Gastroesophageal sphincter (tissue), 4 donors: ENCODE data around the gene TSPAN9. TPM values are rescaled to one million over a fixed set of nuclear protein-coding genes. Genes with fewer than 3 reads are reported as not detected.

Experiments used
- ATAC-seq: fragments of 150-250 bp; one replicate; pipeline ENCODE4 v1.9.1; 2016; ENCODE audit warnings: mild to moderate bottlenecking, moderate library complexity
- H3K27ac ChIP-seq, 4 donors: fragments of 200-600 bp; sonication (generic) in 3 of 4; 1 replicate in 3 of 4; 2 replicates in 1 of 4; pipeline ENCODE4 v1.5.1; 2016 to 2019
- H3K27me3 ChIP-seq: fragments of 200-600 bp; sonication (generic); one replicate; pipeline ENCODE4 v1.5.1; 2019
- H3K36me3 ChIP-seq, 2 donors: fragments of 200-600 bp; sonication (generic); one replicate each; pipeline ENCODE4 v1.5.1; 2019; ENCODE audit warnings: control low read depth in 1 of 2
- H3K4me1 ChIP-seq, 3 donors: fragments of 200-600 bp; sonication (generic); 1 replicate in 2 of 3; 2 replicates in 1 of 3; pipeline ENCODE4 v1.5.1; 2016 to 2019; ENCODE audit warnings: control low read depth in 2 of 3
- H3K4me3 ChIP-seq, 2 donors: fragments of 200-600 bp; sonication (generic); one replicate each; pipeline ENCODE4 v1.5.1; 2019; ENCODE audit warnings: mild to moderate bottlenecking in 1 of 2, moderate library complexity in 1 of 2
- H3K9me3 ChIP-seq, 3 donors: fragments of 200-600 bp; sonication (generic); one replicate each; pipeline ENCODE4 v1.5.1; 2017 to 2019; ENCODE audit warnings: control low read depth in 2 of 3
- EP300 ChIP-seq: sonication (generic); formaldehyde crosslinking; IDR thresholded peaks from one replicate; pipeline ENCODE4 v1.6.1; 2017; ENCODE audit warnings: antibody characterized with exemption, mild to moderate bottlenecking
- POLR2A ChIP-seq, 2 donors: fragments of 450-650 bp; IDR thresholded peaks; one replicate each; pipeline ENCODE4 v1.6.1; 2017; ENCODE audit warnings: antibody characterized with exemption in 2 of 2, mild to moderate bottlenecking in 2 of 2, moderate library complexity in 1 of 2
- POLR2AphosphoS5 ChIP-seq: sonication (generic); formaldehyde crosslinking; IDR thresholded peaks from one replicate; pipeline ENCODE4 v1.6.1; 2017; ENCODE audit warnings: antibody characterized with exemption
- WGBS, 2 donors: methylation state at CpG; one replicate each; pipeline ENCODE4 v1.1.5; 2018; ENCODE audit warnings: low coverage in 1 of 2; 5-methylcytosine and 5-hydroxymethylcytosine counted together
- total RNA-seq, 4 donors: library from RNA; depleted of rRNA; stranded (reverse); fragments of >200 nt; gene quantifications; one replicate each; pipeline ENCODE4 v1.1.0, GENCODE V29; 2016
- TF ChIP-seq, protein P1 (sequence below), 4 experiments: fragments of 200-600 bp in 2 of 4; fragments of 450-650 bp in 2 of 4; sonication (generic) in 1 of 4; IDR thresholded peaks; one replicate each; pipeline ENCODE4 v1.5.1; 2017 to 2019; ENCODE audit warnings: antibody characterized with exemption in 4 of 4, mild to moderate bottlenecking in 2 of 4, moderate library complexity in 2 of 4

TSPAN9 gene
- total RNA-seq, 4 donors from 2014 or later = 19.5 to 30.2 (median 26.0) TPM

DNA sequence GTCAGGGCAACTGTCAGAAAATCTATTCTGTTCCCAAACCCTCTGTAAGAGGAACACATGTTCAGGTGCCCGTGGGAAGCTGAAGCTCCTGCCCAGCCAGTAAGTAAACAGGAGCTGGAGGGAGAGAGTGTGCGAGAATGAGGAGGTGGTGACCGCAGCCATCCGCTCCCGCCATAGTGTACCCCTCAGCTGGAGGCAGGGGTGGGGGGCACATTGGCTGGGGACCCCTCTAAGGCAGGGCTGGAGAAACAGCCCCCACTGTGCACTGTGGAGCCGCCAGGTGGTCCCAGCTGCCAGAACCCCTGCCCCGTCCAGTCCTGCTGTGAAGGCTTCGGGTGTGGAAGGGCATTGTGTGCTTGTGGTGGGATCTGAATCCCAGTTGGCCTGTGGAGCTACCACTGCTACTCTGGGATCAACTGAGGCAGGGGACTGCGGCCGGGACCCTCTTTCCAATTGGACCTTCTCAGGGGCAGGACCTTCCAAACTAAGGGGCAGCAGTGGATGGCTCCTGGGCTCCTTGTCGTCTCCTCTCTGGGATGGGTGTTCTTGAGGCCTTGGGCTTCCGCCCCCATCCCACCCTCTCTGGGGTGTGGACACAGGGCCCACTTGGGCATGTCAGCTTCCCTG is 59.6 kb downstream of the TSPAN9 start:
- ATAC-seq = no peak
- Histone ChIP-seq H3K27ac (peak overlapping the region in 1 of 4 donors; percentile 4), H3K4me3 (no peak overlapping the region), H3K9me3 (no peaks in the 10 kb centered on the region), H3K4me1 (peaks cover 0 to 63% (median 25%) of the 10 kb centered on the region in 3 donors), H3K36me3 (no peaks in the 10 kb centered on the region), H3K27me3 (no peaks in the 10 kb centered on the region)
- 100% methylated on average over 1 to 2 of the region's 12 CpGs for WGBS, 2 donors
- TF ChIP-seq EP300 = no peak
- TF ChIP-seq, protein P1, sequence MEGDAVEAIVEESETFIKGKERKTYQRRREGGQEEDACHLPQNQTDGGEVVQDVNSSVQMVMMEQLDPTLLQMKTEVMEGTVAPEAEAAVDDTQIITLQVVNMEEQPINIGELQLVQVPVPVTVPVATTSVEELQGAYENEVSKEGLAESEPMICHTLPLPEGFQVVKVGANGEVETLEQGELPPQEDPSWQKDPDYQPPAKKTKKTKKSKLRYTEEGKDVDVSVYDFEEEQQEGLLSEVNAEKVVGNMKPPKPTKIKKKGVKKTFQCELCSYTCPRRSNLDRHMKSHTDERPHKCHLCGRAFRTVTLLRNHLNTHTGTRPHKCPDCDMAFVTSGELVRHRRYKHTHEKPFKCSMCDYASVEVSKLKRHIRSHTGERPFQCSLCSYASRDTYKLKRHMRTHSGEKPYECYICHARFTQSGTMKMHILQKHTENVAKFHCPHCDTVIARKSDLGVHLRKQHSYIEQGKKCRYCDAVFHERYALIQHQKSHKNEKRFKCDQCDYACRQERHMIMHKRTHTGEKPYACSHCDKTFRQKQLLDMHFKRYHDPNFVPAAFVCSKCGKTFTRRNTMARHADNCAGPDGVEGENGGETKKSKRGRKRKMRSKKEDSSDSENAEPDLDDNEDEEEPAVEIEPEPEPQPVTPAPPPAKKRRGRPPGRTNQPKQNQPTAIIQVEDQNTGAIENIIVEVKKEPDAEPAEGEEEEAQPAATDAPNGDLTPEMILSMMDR (IDR thresholded peaks at IDR 0.05) = no peak

DNA sequence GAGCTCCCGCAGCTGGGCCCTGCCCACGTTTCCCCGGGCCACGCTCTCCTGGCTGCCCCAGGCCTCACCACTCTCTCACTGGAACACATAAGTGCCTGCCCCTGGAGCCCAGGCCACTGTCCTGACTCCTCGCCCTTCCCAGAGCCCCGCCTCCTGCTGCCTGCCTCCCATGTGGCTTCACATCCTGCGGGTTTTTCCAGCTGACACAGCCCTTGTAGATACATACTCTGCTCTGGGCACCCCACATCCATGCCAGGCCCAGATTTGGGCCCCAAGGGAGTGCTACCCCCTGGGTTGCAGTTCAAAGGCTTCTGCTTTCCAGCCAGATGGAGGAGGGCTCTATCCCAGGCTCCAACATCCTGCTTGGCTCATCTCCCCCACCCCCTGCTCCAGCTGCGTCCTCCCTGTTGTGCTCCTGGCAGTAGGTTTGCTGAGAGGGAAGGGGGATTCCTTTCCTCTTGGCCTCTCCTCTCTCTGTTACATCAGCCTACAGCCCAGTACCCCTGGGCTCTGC is 60.1 kb downstream of the TSPAN9 start:
- Histone ChIP-seq H3K27ac (peak overlapping the region in 1 of 4 donors; percentile 4), H3K36me3 (no peaks in the 10 kb centered on the region), H3K27me3 (no peaks in the 10 kb centered on the region), H3K4me1 (peaks cover 0 to 58% (median 24%) of the 10 kb centered on the region in 3 donors), H3K4me3 (no peak overlapping the region), H3K9me3 (no peaks in the 10 kb centered on the region)
- TF ChIP-seq POLR2AphosphoS5 = no peak
- ATAC-seq = peak; percentile 34
- WGBS, 2 donors = 5% methylated on average over 3 of the region's 8 CpGs; no CpG with 5 or more reads in 1 of the 2 donors

DNA sequence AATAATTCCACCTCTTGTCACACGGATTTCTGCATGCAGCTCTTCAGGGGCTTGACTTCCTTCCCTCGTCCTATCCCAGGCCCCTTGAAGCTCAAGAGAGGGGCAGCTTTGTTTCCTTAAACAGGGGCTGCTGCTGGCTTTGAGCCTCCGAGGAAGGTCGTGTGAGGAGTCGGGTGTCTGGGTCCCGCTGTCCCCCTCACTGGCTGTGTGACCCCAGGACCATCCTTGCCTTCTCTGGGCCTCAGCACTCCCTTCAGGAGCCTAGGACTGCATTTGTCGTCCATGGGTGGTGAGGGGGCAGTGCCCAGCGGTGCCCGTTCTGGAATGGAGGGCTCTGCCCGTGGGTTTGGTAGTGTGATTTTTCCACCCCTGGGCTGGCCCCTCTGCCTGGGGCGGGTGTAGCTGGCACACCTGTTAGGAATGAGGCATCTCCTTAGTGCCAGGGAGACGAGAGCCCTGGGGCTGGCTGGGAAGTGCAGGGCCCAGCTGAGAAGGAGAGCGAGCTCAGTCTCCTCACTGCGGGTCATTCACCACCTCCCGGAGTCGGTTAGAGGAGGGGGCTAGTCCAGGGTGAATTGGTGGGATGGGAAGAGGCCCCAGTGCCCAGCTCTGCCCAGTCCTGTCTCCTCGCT is 60.8 kb downstream of the TSPAN9 start:
- Histone ChIP-seq H3K4me3 (no peak overlapping the region), H3K27ac (peak overlapping the region in 1 of 4 donors; percentile 4), H3K36me3 (no peaks in the 10 kb centered on the region), H3K9me3 (no peaks in the 10 kb centered on the region), H3K4me1 (peaks cover 0 to 51% (median 18%) of the 10 kb centered on the region in 3 donors), H3K27me3 (no peaks in the 10 kb centered on the region)
- no peak for ATAC-seq
- 90% methylated on average over 2 of the region's 17 CpGs; no CpG with 5 or more reads in 1 of the 2 donors for WGBS, 2 donors
- no peak for TF ChIP-seq POLR2AphosphoS5
- TF ChIP-seq POLR2A (IDR thresholded peaks at IDR 0.05) = no peak

DNA sequence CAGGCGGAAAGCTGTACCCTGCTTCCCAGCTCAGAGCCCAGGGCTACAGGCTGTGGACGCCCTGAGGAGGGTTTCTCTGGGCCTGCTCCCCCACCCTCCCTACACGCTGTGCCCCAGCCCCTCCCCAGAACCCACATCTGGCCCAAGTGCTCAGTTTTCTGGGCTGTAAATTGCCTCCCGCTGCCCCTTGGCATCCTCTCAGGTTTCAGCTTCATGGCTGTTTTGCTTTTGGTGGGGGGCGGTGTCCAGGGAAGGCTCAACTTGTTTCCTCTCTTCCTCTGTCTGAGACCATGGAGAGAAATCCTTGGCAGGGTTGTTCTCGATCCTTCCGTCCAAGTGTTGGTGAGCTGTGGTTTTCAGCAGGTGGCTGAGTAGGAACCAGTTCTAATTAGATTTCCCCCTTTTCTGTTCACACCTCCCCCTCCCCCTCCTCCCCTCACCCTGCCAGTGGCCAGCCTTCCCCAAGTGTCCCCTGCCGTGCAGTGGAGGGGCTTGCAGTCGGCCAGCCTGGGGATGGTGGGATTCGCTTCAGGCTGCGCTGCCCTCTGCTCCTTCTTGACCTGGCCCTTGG is 61.8 kb downstream of the TSPAN9 start:
- no peak for ATAC-seq
- H3K4me3 ChIP-seq = no peak overlapping the region
- peaks cover 0 to 41% (median 9%) of the 10 kb centered on the region in 3 donors for H3K4me1 ChIP-seq
- H3K36me3 ChIP-seq = no peaks in the 10 kb centered on the region
- 40 to 83% methylated on average over 3 to 6 of the region's 11 CpGs for WGBS, 2 donors
- TF ChIP-seq, protein P1 (IDR thresholded peaks at IDR 0.05) = no peak
- TF ChIP-seq POLR2A (IDR thresholded peaks at IDR 0.05) (no peak), EP300 (no peak)
- no peaks in the 10 kb centered on the region for H3K9me3 ChIP-seq
- no peak overlapping the region for H3K27ac ChIP-seq
- H3K27me3 ChIP-seq = no peaks in the 10 kb centered on the region

DNA sequence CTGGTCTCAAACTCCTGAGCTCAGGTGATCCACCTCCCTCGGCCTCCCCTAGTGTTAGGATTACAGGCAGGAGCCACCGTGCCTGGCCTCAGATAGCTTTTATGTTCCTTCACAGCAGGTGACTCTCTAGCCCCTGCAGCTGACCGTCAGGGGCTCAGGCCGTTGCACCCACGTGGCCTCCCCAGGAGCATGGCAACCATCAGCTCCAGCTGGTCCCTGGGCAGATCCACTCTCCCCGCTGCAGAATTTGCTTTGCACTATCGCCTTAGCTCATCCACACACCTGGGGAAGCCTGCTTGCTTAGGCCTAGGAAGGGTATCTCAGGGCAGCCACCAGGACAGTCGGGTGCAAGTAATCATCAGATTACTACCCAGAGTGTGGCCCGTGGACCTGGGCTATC is 62.6 kb downstream of the TSPAN9 start:
- ATAC-seq = no peak
- H3K4me3 ChIP-seq = no peak overlapping the region
- H3K27ac ChIP-seq = no peak overlapping the region
- WGBS, 2 donors = 73% methylated on average over 6 of the region's 9 CpGs; no CpG with 5 or more reads in 1 of the 2 donors
- H3K9me3 ChIP-seq = no peaks in the 10 kb centered on the region
- peaks cover 0 to 36% (median 9%) of the 10 kb centered on the region in 3 donors for H3K4me1 ChIP-seq
- H3K36me3 ChIP-seq = no peaks in the 10 kb centered on the region
- H3K27me3 ChIP-seq = no peaks in the 10 kb centered on the region
- TF ChIP-seq POLR2A (IDR thresholded peaks at IDR 0.05) (no peak), POLR2AphosphoS5 (no peak)
- TF ChIP-seq, protein P1 (IDR thresholded peaks at IDR 0.05) = no peak
